HG02642 (cell line): ENCODE data around the gene CAGE1.

ENCODE experiments used
- ATAC-seq: cut with Tn5 transposase; IDR thresholded peaks from one replicate; pipeline ENCODE4 v1.9.1; 2021; ENCODE audit warnings: mild to moderate bottlenecking; ENCODE audit not compliant: unreplicated experiment, poor library complexity

Gene CAGE1

DNA sequence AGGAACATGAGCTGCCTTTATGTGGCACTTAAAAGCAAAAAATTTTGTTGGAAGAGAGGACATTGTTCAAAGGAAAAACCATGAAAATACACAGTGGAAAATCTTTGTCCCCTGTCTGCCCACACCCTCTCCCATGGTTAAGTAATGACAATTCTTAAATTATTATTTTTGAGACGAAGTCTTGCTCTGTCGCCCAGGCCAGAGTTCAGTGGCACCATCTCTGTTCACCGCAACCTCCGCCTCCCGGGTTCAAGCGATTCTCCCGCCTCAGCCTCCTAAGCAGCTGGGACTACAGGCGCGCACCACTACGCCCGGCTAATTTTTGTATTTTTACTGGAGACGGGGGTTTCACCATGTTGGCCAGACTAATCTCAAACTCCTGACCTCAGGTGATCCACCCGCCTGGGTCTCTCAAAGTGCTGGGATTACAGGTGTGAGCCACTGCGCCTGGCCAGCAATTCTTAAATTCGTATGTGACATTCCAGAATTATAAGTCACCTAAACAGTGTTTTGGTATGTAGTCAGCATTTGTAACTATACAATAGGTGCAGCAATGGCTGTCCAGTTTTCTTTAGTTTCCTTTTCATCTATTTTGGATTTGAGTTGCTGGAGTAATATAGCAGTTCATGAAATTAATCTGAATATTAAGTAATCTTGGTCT, 75.9 kb downstream of the CAGE1 start:
- ATAC-seq = no peak

DNA sequence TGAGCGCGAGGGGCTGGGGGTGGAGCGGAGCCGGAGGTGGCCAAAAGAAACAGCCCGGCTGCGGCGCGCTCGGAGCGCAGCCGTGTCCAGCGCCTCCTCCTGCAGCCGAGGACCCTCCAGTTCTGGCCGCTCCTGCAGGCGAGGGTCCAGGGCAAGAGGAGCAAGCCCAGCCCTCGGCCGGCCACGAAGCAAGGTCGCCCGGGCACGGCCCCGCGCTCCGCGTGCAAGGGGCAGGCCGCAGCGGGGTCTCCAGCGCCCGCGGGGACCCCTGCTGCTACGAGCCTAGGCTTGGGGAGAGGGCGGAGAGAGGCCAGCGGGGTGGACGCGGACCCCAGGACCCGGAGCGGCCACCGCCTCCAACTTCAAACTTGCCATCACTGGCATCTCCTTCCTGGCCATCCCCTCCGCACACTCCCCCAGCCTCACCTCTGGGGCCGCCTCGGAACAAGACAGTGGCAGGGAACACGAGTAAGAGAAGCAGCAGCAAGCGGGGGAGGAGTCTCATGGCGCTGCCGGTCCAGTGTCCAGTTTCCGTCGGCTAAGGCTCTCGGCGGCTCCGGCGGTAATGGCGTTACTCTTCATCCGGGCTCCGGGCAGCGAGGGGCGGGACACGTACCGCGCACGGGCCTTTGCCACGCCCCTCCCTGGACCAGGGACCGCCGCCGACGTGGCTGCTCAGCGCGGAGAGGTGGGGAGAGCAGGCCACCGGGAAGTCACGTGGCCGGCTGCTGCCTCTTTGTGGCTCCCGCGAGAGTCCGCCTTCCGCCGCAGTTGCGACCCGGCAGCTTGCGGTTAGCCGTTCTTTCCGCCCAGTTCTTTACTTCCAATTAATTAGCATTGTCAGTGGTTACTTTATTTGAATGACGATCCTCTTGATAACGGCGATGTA, 76.7 kb downstream of the CAGE1 start, which contains the start of gene SSR1:
Gene SSR1 (minus strand): TSS at position 584 of the 889 bp plus-strand sequence. CDS start 79 bp downstream, at position 505.
- ATAC-seq = peak; percentile 97

DNA sequence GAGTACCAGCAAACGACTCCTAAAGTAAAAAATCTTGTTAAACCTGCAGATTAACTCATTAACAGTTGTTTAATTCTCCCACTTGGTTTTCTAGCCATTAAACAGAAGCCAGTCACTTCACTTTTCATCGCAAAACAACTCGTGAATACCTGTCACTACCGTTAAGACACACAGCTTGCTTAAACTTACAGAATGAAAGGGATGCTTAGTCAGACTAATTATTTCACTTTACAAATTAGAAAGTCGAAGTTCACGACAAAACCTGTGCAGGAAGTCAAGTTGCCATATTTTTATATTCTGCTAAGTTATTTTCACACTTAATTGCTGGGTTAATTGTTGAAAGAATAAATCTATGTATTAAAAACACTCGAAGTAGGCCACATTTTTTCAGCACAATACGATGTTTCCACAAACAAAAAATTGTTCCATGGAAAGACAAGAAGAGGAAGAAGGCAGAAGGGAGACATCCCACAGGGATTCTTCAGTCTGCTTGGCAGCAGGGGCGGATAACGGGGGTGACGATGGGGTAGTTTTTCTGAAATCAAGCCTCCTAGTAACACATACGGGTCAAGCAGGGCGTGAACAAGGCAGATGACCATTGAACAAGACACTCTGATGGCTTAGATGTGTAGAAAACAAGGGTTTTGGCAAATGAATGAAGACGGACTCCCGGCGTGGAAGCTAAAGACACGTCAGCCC, 77.5 kb downstream of the CAGE1 start:
- no peak for ATAC-seq

- no peak for ATAC-seq
These were observed 78.4 kb downstream of the CAGE1 start for GRCh38 chr6:7311176-7311575.

GRCh38 chr6:7309050-7309449, 80.5 kb downstream of the CAGE1 start:
- ATAC-seq = no peak

- no peak for ATAC-seq
These were observed 82.0 kb downstream of the CAGE1 start for GRCh38 chr6:7307533-7307932.

DNA sequence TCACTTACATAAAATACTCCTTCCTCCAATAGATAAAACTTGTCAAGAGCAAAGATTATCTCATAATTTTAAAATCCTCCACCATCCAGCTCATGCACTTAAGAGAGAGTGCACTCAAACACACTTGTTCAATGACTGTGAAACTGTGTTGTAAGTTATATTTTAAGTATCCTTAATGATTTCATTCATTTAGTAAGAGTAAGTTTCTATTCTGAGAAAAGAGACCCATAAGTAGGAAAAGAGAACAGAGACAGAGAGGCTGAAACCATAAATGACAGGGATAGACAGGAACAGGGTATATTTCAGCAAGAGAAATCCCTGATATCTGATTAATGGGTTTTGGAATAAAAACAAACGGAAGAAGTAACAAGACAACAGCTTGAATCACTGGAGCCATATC, 84.7 kb downstream of the CAGE1 start:
- no peak for ATAC-seq

GRCh38 chr6:7301702-7302101, 87.8 kb downstream of the CAGE1 start:
- ATAC-seq = no peak

- no peak for ATAC-seq
These were observed 88.6 kb downstream of the CAGE1 start for GRCh38 chr6:7300926-7301325.

GRCh38 chr6:7298113-7298512, 91.4 kb downstream of the CAGE1 start:
- ATAC-seq = no peak

- ATAC-seq = no peak
These were observed 92.9 kb downstream of the CAGE1 start for GRCh38 chr6:7296602-7297001.

DNA sequence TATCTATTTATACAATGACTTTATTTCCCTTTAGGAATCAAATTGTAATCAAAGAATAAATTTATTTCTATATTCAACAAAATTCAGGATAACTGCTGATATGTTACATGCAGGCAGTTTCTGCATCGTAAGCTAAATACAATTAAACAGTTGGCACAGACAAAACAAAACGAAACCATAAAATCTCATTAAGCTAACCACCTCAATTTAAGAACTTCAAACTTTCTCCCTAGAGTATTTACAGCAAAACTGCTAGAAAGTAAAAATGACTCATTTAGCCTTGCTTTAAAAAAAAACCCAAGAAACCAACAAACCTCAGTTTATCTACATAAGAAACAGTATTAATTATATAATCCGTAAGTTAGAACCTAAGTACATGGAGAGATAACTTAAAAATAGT, 93.6 kb downstream of the CAGE1 start:
- ATAC-seq = no peak

DNA sequence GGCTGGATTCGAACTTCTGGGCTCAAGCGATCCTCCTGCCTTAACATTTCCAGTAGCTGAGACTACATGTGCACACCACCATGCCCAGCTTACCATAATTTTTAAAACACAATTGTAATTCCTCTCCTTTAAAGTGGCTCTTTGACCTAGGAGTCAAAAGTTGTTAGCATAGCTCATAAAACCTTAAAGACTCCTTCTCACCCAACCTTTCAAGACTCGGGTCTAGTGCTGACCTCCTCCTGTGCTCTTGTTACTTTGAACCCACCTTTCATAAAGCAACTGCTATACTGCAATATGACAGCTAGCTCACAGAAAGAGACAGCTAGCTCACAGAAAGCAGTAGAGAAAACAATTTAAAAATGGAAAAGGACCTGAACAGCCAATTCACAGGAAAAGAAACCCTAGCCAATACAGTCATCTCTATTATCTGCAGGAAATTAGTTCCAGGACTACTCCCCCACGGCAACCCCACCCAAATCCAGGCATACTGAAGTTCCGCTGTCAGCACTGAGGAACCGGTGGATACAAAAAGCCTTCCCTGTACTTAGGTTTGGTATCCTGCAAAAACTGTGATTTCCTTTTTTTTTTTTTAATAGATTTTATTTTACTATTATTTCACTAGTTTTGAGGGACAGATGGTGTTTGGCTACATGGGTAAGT, 96.8 kb downstream of the CAGE1 start:
- no peak for ATAC-seq

- no peak for ATAC-seq
These were observed 99.5 kb downstream of the CAGE1 start for GRCh38 chr6:7290079-7290478.

DNA sequence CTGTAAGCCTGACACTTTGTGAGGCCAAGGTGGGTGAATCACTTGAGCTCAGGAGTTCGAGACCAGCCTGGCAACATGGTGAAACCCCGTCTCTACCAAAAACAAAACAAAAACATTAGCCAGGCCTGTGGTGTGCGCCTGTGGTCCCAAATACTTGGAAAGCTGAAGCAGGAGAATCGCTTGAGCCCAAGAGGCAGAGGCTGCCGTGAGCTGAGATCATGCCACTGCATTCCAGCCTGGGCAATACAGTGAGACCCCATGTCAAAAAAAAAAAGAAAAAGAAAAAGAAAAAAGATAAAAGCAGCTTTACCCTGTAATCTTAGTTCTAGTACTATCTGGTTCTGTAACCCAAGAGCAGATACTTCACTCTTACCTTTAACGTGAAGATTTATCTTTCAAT, 104.1 kb downstream of the CAGE1 start:
- no peak for ATAC-seq

GRCh38 chr6:7283676-7284075, 105.9 kb downstream of the CAGE1 start:
- no peak for ATAC-seq

DNA sequence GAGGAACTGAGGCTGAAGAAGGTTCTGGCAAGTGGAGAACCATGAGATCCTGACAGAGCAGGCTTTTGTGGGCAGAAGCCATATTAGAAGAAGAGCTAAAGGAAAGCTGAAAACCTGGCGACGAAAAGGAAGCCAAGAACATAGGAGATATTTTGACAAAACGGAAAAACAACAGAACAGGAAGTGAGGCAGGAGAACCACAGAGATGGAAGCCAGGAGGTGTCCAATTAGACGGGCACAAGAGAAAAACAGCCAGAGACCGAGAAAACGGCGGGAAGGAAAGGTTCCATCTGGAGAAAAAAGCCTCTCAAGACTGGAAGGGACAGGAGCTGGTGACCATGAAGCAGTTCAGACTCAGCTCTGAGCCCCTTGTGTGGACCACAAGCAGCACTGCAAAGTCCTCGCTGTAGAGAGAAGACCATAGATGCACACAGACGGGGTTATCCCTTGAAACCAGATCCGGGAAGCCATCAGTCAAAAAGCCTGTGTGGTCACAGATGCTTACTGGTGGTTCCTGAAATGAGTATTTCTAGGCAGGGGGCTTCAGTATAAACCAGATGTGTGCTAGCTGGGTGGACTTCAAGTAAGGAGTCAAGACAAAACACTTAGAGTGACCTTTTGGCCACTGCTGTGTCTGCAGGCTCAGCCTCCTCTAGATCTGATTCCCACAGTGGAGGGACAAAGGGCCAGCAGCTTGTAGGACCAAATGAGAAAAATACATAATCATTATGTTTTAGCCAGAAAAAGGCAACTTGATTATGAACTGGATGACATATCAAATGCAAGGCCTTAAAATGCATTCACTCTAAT, 107.2 kb downstream of the CAGE1 start:
- ATAC-seq = no peak
